Activated CD8-positive, alpha-beta memory T cell treated with anti-CD3 and anti-CD28 coated beads, Interleukin-2, amount 50 U/mL, for 4 hours (primary cell): Measurements from ENCODE around the gene FUT2.
A peak's percentile ranks its signal among the peaks of the same experiment; 100 is the strongest.
"Not testable (repeated sequence)": the region's sequence is repeated elsewhere in the genome, so short reads cannot be mapped to it uniquely, and the experiment has no call there.

Experiments used
- DNase-seq: peaks from one replicate; pipeline ENCODE4 v3.0.0-alpha.2; 2020

The FUT2 gene

GRCh38 chr19:48671446-48671995 is 24.2 kb upstream of the FUT2 start:
- DNase-seq: no peak

GRCh38 chr19:48672994-48673393 is 22.8 kb upstream of the FUT2 start, which contains the start of gene NTN5:
Gene NTN5, minus strand, starts transcription at chr19:48673017. Its CDS starts 2,031 bp downstream, at chr19:48670986.
- no peak for DNase-seq

GRCh38 chr19:48673436-48674100 is 22.2 kb upstream of the FUT2 start:
- no peak for DNase-seq

GRCh38 chr19:48674216-48674809 is 21.5 kb upstream of the FUT2 start:
- DNase-seq: no peak

DNA sequence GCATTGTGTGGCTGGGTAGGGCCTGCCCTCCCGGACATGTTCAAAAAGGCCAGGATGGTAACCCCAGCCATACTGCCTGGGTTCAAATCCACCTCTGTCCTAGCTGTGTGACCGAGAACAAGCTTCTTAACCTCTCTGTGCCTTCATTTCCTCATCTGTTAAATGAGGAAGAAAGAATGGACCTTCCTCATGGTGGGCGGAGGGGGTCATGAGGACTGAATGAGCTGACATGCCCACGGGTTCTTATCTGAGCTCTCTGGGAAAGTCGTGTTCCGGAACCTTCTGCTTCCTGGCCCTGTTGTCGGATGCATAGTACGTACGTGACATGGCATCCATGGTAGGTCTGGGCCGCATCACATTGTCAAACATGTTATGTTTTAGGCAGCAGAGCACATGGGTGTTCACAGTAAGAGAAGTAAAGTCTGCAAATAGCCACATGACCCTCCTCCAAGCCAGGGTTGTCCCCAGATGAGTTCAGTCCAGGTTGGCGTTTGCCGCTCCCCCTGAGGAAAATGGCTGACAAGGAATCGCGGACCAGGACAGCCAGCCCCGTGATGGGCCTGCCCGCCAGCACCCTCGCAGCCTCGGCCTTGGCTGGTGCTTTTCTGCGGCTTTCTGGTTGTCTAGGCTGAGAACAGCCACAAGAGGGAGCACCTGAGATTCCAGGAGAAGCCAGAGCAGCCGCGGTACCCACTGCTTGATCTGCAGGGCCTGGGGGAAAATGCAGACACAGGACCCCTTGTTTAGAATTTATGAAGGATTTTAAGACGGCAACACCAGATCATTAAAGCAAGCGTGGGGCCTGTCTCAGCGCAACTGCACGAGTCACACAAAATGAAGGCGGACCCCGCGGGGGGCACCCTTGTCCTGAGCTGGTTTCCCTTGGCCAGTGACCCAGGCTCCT is 20.6 kb upstream of the FUT2 start:
- DNase-seq: peak; percentile 71

DNA sequence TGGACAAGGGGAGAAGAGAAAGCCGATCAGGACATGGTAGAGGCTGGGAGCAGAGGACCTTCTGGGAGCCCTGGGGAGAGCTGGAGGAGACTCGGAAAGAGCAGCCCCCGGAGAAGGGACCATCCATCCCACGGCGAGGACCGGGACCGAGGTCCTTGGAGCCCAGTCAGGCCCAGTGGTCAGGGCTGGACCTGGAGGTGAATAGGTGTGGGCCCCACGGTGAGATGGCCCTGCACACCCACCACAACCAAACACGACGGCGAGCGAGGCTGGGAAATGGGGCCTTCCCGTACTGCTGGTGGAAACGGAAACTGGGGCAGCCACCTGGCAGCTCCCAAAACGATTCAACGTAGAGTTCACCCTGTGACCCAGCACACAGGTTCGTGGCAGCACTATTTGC is 19.3 kb upstream of the FUT2 start:
- DNase-seq: no peak

- no peak for DNase-seq
Observed at GRCh38 chr19:48676887-48677286, 18.9 kb upstream of the FUT2 start.

DNA sequence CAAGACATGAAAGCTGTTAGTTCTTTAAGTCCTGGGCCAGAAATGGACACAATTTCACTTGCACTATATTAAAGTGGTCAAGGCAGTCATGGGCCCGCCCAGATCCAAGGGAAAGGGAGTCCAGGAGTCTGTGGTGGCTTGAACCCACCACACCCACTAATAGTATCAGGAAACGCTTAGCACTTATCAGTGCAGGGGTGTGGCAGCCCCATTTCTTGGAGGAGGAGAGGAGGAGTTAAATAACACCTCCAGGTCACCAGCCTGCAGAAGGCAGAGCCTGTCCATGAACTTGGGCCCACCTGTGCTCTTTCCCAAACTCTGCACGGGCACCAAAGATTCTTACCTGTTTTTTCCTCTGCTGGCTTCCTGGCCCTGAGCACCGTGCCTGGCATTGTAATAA is 17.6 kb upstream of the FUT2 start:
- no peak for DNase-seq

DNA sequence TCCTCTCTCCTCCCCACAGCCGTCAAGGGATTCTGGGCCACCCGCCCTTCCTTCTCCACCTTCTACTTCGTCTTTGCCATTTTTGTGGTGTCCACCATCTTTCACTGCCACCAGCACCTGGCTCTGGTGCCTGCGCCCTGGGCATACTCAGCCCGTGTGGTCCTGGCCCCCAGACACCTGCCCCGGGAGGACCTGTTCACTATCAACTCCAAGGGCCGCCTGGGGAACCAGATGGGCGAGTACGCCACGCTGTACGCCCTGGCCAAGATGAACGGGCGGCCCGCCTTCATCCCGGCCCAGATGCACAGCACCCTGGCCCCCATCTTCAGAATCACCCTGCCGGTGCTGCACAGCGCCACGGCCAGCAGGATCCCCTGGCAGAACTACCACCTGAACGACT is 15.8 kb upstream of the FUT2 start:
- not testable (repeated sequence) for DNase-seq

DNA sequence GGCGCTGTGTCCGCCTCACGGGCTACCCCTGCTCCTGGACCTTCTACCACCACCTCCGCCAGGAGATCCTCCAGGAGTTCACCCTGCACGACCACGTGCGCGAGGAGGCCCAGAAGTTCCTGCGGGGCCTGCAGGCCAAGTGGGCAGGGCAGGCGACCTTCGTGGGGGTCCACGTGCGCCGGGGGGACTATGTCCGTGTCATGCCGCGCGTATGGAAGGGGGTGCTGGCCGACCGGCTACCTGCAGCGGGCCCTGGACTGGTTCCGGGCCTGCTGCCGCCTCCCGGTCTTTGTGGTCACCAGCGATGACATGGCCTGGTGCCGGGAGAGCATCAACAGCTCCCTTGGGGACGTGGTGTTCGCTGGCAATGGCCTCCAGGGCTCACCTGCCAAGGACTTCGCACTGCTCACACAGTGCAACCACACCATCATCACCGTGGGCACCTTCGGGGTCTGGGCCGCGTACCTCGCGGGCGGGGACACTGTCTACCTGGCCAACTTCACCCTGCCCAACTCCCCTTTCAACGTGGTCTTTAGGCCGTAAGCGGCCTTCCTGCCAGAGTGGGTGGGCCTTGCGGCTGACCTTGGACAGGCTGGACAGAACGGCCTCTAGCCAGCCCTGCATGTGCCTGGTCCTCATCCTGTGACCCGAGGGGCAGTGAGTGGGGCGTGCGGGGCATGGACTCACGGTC is 15.2 kb upstream of the FUT2 start:
- no peak for DNase-seq

- DNase-seq: no peak
Observed at GRCh38 chr19:48681127-48681470, 14.7 kb upstream of the FUT2 start.

GRCh38 chr19:48683349-48683748 is 12.4 kb upstream of the FUT2 start:
- DNase-seq: peak; percentile 43

- no peak for DNase-seq
Observed at GRCh38 chr19:48685583-48685982, 10.2 kb upstream of the FUT2 start.

DNA sequence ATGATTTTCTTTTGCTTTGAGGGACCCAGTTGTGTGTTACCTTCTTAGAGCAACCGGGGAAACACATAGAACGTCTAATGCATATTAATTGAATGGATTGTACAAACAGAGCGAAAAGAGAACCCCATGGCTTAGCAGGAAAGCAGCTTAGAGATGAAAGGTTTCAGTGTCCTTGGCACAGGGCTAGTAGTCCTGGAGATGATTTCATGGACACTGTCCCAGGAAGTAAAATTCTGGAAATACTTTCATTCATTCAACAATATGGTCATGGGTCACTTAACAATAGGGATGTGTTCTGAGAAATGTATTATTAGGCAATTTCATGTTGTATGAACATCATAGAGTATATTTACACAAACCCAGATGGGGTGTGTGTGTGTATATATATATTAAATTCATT is 9.7 kb upstream of the FUT2 start:
- no peak for DNase-seq

DNA sequence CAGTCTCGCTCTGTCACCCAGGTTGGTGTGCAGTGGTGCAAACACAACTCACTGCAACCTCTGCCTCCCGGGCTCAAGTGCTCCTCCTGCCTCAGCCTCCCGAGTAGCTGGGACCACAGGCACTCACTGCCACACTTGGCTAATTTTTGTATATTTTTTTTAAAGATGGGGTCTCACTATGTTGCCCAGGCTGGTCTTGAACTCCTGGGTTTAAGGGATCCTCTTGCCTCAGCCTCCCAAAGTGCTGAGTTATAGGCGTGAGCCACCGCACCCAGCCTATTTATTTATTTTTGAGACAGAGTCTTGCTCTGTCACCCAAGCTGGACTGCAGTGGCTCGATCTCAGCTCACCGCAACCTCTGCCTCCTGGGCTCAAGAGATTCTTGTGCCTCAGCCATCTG is 9.1 kb upstream of the FUT2 start:
- not testable (repeated sequence) for DNase-seq

DNA sequence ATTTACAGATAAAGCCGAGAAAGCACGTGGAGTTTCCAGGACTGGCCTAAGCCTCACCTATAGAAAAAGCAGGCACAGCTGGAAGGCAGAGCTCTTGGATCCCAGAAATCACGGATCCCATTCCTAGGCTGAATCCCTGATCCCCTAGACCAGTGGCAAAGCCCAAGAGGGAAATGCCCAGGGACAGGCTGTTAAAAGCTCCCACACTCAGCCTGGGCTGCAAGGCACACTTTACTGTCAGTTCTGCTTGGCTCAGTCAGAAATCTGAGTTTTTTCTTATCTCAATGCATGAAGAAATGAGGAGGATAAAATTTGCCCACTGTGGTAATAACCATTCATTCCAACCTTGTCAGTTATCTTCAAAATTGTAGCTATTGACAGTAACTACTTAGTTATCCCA is 8.0 kb upstream of the FUT2 start:
- no peak for DNase-seq

DNA sequence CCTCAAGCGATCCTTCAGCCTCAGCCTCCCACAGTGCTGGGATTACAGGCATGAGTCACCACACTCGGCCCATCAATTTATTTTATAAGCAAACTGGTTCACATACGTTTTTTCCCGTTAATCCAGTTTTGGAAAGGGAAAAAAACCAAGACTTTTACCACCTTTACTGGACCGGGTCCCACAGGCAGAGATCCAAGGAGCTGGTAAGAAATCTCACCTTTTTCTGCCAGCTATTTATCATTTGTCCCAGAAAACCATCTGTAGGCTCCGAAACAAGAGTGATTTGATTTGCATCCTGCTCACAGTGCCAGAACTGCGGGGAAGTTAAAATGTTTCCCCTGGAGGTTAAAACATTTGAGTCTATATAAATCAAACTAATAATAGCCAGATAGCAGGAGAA is 6.3 kb upstream of the FUT2 start:
- DNase-seq: no peak

DNA sequence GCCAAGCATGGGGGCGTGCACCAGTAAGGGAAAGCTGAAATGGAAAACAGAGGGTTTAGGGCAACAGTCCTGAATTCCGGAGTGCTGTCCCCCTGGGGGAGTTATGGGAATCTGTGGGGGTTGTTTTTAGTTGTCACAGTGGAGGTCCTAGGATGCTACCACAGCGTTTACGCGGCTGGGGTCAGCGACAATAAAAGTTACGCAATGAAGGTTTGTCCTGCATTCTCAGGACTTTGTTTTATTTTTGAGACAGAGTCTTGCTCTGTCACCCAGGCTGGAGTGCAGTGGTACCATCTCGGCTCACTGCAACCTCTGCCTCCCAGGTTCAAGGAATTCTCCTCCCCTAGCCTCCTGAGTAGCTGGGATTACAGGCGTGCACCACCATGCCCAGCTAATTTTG is 2.1 kb upstream of the FUT2 start:
- not testable (repeated sequence) for DNase-seq

GRCh38 chr19:48696353-48697010 is 711 bp downstream of the FUT2 start:
- DNase-seq: no peak

- no peak for DNase-seq
Observed at GRCh38 chr19:48698046-48698445, 2.3 kb downstream of the FUT2 start.

DNA sequence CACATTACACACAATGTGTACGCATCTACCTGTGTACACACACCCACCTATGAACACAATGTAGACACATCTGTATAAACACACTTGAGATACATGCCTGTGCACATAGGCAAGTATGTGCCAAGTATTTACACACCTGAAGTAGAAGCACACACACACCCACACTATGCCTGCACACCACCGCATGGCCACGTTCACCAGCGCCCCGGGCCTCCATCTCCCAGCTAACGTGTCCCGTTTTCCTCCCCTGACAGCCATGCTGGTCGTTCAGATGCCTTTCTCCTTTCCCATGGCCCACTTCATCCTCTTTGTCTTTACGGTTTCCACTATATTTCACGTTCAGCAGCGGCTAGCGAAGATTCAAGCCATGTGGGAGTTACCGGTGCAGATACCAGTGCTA is 6.9 kb downstream of the FUT2 start:
- DNase-seq: no peak

DNA sequence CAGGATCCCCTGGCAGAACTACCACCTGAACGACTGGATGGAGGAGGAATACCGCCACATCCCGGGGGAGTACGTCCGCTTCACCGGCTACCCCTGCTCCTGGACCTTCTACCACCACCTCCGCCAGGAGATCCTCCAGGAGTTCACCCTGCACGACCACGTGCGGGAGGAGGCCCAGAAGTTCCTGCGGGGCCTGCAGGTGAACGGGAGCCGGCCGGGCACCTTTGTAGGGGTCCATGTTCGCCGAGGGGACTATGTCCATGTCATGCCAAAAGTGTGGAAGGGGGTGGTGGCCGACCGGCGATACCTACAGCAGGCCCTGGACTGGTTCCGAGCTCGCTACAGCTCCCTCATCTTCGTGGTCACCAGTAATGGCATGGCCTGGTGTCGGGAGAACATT is 7.5 kb downstream of the FUT2 start:
- no peak for DNase-seq

GRCh38 chr19:48705431-48705830 is 9.7 kb downstream of the FUT2 start:
- no peak for DNase-seq
